ENCODE results near the gene MTCH1. TPM values are rescaled to one million over a fixed set of nuclear protein-coding genes. Genes with fewer than 3 reads are reported as not detected.

The MTCH1 gene
- total and polyA plus RNA-seq, 10 of the 15 experiments (the other 5 are each of a cell fraction or from before 2014, with no cell fraction given): 7.2 to 128 (median 85.2) TPM

GRCh38 chr6:37018198-37019064 is 32.4 kb upstream of the MTCH1 start (continued):
- TF ChIP-seq SKIL (IDR thresholded peaks at IDR 0.05; ENCODE audit: low read depth, poor library complexity, severe bottlenecking) (peak; percentile 27), RB1 (IDR thresholded peaks at IDR 0.05; ENCODE audit: borderline replicate concordance) (peak; percentile 21; the same call in 1 of the 2 replicates), PKNOX1 (IDR thresholded peaks at IDR 0.05) (peak; percentile 54; the same call in 1 of the 2 replicates), MAX (IDR thresholded peaks at IDR 0.05; ENCODE audit: low read depth, low read length) (0 out of 2 replicates have a peak, but pooled peaks have one; percentile 44), GABPA (IDR thresholded peaks at IDR 0.05; ENCODE audit: low read depth) (no peak), FOXM1 (IDR thresholded peaks at IDR 0.05; ENCODE audit: low read depth, low read length) (peak; percentile 54; the same call in 1 of the 2 replicates), PAX5 (IDR thresholded peaks at IDR 0.05; ENCODE audit: borderline replicate concordance, low read depth, low read length) (no peak), CBX3 (IDR thresholded peaks at IDR 0.05; ENCODE audit: borderline replicate concordance, low read depth) (no peak), YBX1 (IDR thresholded peaks at IDR 0.05) (no peak), FOS (IDR thresholded peaks at IDR 0.05; ENCODE audit: borderline replicate concordance, extremely low read depth, insufficient read length) (no peak), MYB (IDR thresholded peaks at IDR 0.05; ENCODE audit: borderline replicate concordance, low read depth, low read length) (0 out of 2 replicates have a peak, but pooled peaks have one; percentile 13), LARP7 (IDR thresholded peaks at IDR 0.05) (peak; percentile 25; the same call in 1 of the 2 replicates), POU2F2 (IDR thresholded peaks at IDR 0.05; ENCODE audit: borderline replicate concordance, low read depth, low read length) (0 out of 3 replicates have a peak, but pooled peaks have one; percentile 25), CHD2 (IDR thresholded peaks at IDR 0.05; ENCODE audit: borderline replicate concordance, low read depth, low read length) (peak; percentile 70; the same call in 1 of the 2 replicates), MEF2A (IDR thresholded peaks at IDR 0.05; ENCODE audit: insufficient read depth, low read depth, low read length) (0 out of 2 replicates have a peak, but pooled peaks have one; percentile 27), ZNF207 (IDR thresholded peaks at IDR 0.05; ENCODE audit: borderline replicate concordance) (peak; percentile 46; the same call in 1 of the 2 replicates), ELK1 (IDR thresholded peaks at IDR 0.05; ENCODE audit: low read depth, low read length) (peak; percentile 35; the same call in 1 of the 2 replicates), SRF (IDR thresholded peaks at IDR 0.05; ENCODE audit: low read depth in 2 of 2, low read length in 2 of 2) (no peak), SPI1 (IDR thresholded peaks at IDR 0.05; ENCODE audit: borderline replicate concordance, insufficient read depth, low read depth, low read length) (peak; percentile 37; the same call in 1 of the 2 replicates), STAT3 (IDR thresholded peaks at IDR 0.05; ENCODE audit: low read depth, low read length) (0 out of 2 replicates have a peak, but pooled peaks have one; percentile 57), HDGF (IDR thresholded peaks at IDR 0.05) (peak; percentile 89), MLLT1 (IDR thresholded peaks at IDR 0.05) (peak; percentile 82), SMC3 (IDR thresholded peaks at IDR 0.05; ENCODE audit: borderline replicate concordance, low read length) (peak; percentile 90)
